Activated CD8-positive, alpha-beta memory T cell treated with anti-CD3 and anti-CD28 coated beads, Interleukin-2, amount 50 U/mL, for 24 hours (primary cell): ENCODE data around the gene FOXJ3.

Source experiments
- DNase-seq: peaks from one replicate; pipeline ENCODE4 v3.0.0-alpha.2; 2020; ENCODE audit errors: extremely low read depth

The FOXJ3 gene

DNA sequence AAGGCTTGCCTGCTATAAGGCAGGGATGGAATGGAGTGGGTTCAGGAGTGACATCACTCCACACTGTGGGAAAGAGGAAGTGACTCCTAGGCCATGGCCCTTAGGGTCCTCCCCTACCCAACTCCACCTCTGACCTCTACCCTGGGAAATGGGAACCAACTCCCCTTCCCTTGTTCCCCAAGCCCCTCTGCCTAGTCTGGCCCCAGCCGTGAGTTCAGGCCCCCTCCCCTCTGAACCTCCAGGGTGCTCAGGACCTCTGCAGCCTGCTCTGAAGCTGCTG, 166.7 kb downstream of the FOXJ3 start:
- DNase-seq, result no peak

DNA sequence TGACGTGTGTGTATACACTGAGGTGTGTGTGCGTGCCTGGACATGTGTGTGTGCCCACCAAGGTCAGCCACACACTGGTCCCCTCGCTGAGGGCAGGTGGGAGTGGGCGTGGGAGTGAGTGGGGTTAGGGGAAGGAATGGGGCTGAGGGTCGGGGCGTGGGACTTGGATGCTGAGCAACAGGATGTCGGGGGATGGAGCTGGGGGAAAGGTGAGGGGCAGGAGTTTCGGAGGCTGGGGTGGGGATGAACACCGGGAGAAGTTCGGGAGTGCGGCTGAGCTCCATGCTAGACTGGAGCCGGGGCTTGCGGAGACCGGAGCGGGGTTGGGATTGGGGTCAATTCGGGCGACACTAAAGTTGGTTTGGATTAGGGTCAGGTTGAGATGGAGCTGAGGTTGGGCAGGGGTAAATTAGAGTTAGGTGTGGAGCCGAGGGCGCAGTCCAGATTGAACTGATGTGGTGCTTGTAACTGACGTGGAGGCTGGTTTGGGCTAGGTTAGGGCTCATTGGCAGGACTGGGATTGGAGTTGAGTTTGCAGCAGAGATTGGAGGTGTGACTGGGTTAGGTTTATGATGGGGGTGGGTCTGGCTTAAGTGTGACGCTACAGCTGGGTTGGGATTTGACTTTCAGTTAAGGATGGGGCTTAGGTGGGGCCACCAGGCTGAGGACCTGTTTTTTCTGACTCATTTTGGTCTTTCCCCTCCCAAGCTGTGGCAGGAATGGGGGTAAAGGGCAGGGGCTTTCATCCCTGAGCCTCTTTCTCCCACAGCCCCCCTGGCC, 167.2 kb downstream of the FOXJ3 start:
- no peak for DNase-seq

DNA sequence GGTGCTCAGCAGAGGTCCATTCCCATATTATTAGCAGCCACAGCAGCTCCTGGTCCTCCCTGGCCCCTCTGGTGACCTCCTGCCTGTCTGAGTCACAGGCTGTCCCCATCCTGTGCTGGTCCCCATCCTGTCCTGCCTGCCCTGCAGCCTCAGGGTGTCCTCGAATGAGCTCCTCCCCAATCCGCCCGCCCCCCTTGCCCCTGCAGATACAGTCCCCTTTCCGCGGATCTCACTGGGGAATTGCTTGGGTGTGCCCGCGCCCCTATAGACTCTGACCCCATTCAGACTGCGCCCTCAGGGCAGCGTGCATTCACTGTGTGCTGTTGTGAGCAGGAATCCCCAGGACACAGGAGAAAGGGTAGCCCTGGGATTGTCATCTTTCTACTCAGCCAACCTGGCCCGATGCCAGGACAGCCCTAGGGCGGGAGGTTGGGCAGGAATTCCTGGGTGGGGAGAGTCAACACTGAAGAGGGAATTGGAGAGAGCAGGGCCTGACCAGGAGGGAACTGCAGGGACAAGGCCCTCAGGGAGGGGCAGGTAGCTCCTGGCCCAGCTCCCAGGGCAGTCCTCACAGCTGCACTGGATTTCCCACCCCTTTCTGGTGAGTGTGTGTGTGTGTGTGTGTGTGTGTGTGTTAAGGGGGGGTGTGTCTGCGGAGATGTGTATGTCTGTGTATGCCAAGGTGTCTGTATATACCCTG, 169.4 kb downstream of the FOXJ3 start:
- DNase-seq, result no peak

DNA sequence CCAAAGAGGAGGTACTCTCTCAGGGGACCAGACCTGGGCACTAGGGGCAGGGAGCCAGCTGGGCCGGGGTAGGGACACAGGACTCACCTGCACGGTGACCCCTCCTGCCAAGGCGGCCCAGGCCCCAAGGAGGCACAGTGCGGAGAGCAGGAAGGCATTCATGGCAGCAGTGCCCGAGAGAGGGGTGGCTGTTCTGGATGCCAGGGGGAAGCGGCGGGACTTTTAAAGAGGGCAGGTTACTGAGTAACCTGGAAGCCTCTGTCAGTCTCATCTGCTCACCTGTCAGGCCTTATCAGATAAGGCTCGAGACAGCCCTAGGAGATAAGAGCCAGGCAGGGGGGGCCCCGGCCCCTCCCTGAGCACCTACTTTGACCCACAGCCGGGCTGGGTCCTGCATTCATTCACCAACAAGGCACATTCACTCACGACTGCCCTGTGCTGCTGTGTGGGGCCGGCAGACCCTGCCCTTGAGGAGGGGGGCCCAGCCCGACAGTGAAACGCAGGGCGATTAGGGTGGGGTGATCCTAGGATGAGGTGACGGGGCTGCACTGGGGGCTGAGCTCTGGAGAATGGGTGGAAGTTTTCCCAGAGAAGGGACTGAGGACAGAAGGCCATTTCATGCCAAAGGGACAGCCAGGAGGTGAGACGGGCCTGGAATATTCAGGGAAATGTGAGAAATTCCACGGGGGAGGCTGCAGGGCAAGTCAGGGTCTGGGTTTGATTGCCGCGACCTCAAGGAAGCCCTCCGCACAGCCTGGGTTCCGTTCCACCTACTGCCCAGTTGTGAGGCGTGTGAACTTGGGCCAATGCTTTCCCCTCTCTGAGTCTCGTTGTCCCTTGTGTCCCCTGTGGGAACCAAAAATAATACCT, 170.2 kb downstream of the FOXJ3 start, which contains the start of gene GUCA2A:
Gene GUCA2A (minus strand): TSS at position 195 of the 870 bp plus-strand sequence. CDS start 33 bp downstream, at position 162.
- DNase-seq, result no peak

DNA sequence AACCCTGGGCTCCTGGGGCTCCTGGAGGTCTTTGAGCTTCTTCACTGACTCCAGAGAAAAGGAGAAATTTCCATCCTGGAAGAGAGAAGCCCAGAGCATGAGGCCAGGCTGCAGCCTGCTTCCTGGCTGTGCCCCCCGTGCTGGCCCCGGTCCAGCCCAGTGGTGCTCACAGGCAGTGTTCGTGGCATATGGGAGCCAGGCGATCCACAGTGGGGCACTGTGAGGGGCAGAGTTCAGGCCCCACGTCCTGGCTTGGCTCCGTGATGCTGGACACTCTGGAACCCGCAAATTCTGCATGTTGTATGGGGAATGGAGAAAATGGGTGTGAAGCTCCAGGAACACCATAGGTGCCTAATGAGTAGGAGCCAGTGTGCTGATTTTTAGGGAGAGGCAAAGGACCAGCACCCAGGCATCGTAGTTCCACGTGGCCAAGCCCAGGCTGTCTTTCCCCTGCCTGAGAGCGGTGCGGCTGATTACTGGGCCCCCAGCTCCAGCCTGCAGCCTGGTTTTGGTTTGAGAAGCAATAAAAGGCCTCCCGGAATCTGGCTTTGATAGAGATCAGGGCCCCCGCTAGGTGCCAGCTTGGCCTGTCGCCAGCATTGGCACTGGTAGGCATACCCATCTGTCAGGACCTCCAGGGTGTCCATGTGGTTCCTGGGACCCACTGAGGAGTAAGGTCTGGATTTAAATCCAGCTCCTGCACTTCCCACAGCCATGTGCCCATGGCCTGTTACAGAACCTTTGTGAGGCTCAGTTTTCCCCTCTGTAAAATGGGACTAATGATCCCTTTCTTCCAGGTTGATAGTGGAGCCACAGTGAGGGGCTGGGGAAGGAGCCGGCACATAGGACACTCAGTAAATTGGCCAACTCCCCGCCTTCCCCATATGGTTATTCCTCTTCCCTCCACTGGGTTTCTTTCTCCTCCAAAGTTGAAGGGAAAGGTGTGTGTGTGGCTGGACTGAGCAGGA, 171.2 kb downstream of the FOXJ3 start:
- DNase-seq, result no peak

DNA sequence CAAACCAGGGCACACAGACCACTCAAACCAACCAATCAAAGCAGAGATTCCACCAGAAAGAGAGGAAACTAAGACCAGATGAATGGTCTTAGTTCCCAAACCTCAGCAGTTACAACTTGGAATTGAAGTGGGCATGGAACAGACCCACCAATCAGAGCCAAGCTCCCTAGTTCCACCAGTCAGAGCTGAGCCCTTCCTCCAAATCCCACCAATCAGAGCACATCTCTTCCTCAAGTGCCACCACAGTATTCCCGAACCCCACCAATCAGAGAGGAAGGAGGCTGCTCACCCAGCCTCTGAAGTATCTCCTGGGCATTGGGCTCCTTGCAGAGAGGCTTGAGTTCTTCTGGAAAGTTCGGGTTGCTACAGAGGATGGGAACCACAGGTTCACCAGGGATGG, 171.9 kb downstream of the FOXJ3 start:
- DNase-seq, result no peak

DNA sequence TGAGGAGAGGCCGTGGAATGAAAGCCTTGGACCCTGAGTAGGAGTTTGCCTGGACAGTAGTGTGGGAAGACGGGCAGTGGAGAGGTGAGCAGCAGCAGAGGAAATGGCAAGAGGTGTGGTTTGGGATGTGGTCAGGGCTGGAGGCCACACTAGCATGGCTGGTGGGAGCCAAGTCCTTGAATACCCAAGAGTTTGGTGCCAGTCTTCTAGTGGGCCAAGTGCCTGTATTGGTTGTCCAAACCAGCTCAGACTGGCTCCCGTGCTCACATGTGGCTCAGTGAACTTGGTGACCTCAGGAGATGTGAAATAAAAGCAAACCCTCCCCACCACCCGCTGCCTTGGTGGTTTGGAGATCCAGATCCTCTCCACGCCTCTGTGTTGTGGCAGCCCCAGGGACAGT, 172.9 kb downstream of the FOXJ3 start:
- no peak for DNase-seq

DNA sequence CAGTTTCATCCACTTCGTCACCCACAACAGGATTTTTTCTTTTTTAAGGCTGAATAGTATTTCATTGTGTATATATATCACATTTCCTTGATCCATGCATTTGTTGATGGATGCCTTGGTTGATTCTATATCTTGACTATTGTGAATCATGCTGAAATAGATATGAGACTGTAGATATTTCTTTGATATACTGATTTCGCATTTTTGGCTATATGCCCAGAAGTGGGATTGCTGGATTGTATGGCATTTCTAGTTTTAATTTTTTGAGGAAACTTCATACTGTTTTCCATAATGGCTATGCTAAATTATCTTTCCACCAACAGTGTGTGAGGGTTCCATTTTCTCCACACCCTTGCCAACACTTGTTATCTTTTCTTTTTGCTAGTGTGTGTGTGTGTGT, 176.8 kb downstream of the FOXJ3 start:
- DNase-seq, result no peak

DNA sequence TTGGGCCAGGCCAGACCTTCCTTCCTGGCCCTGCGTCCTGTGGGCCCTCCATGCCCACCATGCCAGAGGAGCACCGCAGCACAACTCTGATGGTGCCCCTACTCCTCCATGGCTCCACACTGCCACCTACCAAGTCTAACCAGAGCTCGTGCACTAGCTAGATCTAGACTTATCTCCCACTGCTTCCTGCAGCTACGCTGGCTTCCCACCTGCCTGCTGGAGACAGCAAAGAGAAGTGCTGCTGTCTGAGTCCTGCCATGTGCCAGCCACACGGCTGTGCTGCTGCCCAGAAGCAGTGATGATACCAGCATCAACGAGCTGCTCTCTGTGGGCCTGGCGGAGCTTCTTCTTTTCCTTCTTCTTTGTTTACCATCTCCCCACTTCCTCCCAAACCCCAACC, 177.4 kb downstream of the FOXJ3 start:
- no peak for DNase-seq

DNA sequence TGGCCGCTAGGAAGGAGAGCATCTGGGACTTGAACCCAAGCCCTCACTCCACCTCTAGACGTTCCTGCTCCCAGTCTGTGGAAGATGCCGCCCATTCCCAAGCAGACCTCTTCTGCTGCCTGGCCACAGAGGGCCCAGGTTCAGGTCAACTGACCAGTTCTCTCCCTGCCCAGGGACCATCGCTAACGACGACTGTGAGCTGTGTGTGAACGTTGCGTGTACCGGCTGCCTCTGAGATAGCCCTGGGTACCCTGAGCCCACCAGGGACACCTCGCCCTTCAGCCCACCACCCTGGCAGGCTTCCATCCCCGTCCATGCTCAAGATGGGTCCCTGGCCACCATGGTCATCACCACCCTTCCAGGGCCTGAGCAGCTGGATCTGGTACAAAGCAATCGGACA, 179.7 kb downstream of the FOXJ3 start:
- no peak for DNase-seq

DNA sequence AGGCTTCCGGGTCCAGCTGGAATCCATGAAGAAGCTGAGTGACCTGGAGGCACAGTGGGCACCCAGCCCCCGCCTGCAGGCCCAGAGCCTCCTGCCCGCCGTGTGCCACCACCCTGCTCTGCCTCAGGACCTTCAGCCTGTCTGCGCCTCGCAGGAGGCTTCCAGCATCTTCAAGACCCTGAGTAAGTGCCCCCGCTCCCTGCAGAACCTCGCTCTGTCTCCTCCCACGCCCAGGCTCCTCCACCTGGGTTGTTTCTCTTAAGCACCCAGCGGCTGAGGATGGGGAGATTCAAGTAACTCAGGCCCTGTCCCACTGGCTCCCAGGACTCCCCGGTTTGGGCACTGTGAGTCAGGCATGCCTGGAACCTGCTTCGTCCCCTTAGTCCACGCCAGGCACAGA, 180.3 kb downstream of the FOXJ3 start:
- DNase-seq, result no peak

DNA sequence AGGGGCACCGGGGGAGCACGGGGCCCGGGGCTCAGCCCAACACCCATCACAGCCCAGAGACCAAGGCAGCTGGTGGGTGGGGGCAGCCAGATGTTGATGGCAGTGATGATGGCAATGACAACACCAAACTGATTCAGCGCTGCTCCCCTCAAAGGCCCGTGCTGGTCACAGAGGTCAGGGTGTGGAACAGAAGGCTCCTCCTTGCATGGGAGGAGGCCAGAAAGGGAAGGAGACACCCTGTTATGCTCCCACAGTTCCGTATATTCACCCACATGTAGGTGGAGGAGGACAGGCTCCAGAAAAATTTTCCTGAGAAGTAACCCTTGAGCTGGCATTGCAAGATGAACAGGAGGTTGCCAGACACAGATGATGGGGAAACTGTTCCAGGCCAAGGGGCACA, 181.4 kb downstream of the FOXJ3 start:
- no peak for DNase-seq

DNA sequence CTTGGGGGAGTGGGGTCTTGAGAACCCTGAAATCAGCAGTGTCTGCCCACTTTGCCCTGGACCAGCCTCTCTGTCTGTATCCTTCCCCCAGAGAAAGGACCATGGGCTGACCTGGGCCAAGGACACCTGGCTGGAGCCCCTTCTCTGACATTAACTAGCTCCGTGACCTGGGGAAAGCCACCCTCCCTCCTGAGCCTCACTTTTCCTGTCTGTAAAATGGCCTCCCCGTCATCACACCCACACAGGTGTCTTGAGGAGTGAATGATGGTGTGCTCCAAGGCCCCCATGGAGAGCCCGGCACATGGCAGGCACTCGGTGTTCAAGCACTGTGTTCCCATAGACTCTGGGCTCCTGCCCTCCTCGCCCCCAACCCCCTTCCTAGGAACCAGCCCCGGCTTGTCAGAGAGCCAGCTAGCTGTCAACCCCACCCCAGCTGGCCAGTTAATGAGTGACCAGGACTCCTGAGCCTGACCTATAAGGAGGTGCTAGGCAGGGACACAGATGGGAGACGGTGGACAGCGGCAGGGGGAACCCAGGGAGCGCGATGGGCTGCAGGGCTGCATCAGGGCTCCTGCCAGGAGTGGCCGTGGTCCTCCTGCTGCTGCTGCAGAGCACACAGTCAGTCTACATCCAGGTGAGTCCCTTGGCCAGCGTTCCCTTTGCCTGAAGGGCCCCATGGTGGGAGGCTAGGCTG, 182.0 kb downstream of the FOXJ3 start, which contains the start of gene GUCA2B:
Gene GUCA2B (plus strand): TSS at position 504 of the 694 bp plus-strand sequence. CDS start 41 bp downstream, at position 545.
- DNase-seq, result no peak

DNA sequence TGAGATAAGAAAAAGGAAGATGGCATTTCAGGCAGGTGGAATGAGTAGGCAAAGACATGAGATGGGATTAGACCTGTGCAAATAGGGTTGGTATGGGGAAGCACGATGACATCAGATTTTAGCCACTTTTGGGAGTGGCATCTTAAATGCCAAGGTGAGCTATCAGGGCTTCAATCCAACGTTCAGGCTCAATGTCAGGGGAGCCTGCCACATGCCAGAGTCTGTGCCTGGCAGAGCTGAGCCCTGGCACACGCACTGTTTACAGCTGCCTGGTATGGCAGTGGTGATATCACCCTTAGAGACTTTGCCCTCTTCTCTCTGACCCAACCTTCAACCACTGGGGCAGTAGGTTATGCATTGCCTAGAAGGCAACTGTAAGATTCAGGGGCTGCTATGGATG, 182.9 kb downstream of the FOXJ3 start:
- no peak for DNase-seq

DNA sequence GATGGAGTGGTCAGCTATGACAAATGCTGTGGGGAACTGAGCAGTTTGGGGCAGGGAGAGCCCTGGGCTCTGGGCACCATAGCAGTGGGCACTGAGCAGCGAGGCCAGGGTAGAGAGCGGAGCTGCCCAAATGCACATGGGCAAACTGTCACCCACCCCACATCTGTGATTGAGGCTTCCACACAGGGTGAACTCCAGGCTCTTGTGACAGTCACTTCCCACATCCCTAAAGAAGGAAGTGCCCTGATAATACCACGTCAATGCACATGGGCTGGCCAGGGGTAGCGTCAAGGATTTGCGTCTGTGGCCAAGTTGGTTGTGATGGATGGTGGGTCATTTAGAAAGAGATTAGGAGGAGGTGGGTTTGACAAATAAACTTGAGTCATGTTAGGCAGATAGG, 184.4 kb downstream of the FOXJ3 start:
- no peak for DNase-seq

DNA sequence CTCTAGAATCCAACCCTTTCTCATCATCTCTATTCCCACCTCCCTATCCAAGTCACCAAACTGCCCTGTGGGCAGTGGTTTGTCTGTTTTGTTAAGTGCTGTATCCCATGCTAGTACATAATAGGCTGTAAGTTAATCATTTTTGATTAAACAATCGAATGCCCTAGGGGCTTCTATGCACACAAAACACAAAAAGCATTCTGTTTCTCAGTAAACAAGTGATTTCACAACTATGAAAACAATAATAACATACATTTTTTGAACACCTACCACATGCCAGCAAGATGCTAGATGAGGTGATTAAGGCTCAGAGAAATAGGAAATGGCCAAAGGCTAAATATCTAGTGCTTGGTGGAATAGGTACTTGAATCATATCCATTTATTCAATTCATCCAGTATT, 186.9 kb downstream of the FOXJ3 start:
- DNase-seq, result no peak

DNA sequence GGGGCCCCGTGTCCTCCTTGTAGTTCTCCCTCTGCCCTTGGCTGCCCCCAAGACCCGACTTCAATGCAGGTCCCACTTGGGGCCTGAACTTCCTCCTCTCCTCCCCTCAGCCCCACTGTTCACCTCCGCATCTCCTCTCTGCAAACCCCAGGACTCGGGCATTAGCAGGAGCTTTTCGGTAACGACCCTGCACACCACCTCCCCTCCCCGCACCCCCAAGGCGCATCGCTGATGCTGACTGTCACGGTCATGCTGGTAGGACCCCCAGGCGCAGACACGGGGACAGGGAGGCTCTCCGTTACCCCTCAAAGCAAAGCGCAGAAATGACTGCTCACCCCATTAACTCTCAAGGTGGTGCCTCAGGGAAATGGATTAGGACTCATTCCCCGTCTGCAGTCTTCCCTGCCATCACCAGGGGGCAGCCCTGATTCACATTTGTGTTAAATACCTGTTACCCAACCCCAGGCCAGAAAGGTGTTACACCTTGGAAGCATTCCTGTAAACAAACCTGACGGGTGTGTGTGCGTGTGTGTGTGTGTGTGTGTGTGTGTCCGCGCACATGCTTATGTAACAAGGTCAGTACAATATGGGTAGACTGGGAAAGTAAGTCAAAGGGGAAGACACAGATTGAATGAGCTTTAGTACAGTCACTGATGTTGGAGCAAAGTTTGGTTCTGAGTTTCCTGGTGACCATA, 188.3 kb downstream of the FOXJ3 start:
- peak; percentile 8 for DNase-seq

DNA sequence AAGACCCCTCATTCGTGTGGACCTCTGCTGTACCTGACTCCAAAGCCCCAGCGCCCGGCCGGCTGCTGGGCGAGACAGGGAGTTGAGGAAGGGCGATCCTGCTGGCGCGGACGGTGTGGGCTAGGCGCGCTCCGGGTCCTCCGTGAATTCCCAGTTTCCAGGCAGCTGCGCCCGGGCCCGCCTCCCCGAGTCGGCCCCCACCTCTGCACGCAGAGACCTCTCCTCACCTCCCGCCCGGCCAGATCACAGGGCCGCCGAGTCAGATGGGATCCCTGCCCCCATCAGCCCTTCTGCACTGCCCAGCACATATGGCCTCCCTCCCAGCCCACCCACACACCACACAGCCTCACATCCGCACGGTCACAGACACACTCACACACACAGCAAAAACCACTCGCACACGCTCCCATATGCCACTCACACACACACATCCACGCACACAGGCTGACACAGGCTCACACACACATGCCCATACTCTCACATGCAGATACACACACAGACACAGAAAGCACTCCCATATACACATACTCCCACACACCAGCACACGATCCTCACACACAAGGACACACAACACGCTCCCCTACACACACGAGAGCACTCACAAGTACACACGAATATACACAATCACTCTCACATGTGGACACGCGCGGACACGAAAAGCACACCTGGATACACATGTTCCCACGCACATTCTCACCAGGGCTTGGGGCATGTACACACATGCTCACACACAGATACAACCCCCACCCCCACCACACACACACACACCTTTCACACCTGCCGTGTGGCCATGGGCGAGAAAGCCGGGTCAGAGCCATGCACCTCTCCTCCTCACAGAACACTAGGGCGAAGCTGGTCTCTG, 189.0 kb downstream of the FOXJ3 start:
- no peak for DNase-seq

DNA sequence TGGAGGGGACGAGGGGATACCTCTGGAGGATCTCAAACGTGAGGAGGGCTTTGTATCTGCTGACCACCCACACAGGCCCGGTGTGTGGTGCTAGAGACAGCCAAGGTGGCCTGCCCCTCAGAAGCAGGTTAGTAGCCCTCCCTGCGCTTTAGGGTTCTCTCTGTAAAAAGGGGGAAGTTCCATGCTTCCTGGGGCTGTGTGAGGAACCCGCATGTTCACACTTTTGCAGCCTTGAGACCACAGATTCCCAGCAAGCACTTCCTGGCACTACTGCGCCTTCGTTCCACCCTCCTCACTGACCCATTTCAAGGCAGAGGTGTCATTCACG, 189.7 kb downstream of the FOXJ3 start:
- DNase-seq, result no peak
